ENCODE results near the gene SMIM15. TPM values are rescaled to one million over a fixed set of nuclear protein-coding genes. Genes with fewer than 3 reads are reported as not detected.

SMIM15 gene
- total and polyA plus RNA-seq, 2 donors (not counting 1 experiment from before 2014, with no cell fraction given), result 63.3 to 64.6 TPM

DNA sequence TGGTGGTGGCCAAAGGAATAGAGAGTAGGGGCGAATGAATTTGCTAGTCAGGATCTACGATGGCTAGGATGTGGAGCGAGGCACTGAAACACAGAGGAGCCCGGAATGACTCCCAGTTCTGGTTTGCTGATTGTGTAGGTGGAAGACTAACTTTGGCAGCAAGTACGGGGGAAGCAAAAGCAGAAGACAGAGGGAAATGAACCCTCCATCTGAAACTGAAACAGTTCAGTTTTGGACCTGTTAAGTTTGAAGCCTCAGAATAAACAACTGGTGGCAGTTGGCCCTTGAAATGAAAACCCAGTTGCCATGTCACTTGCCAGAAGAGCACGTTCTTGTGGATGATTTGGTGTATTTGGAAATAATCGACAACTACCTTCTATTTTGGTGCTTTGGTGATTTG is 15.4 kb upstream of the SMIM15 start:
- no peak for DNase-seq (ENCODE audit: low read depth in 2 of 2)

DNA sequence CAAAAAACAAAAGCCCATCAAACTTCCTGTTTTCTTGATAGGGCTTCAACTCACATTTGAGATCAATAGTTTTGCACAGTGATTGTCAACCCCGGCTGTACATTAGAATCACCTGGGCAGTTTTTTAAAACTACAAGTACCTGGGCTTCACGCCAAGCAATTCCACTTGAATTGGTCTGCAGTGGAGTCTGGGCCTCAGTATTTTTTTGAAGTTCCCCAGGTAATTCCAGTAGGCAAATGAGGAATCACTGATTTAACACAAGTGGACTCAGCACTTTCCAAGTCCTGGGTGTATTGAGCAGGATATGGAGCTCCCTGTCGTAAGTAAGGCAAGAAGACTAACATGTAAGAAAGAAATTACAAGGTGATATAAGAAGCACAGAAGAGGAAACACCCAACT is 14.8 kb upstream of the SMIM15 start:
- Histone ChIP-seq H4K20me1 (ENCODE audit: control insufficient read depth, extremely low read depth, insufficient read depth, low read length) (no peaks in the 10 kb centered on the region), H3K9me3 (ENCODE audit: control insufficient read depth, insufficient read depth, low read depth, low read length) (no peaks in the 10 kb centered on the region), H3K79me2 (ENCODE audit: control insufficient read depth, insufficient read depth, low read length) (no peaks in the 10 kb centered on the region), H3K4me1 (ENCODE audit: control insufficient read depth, extremely low read depth, insufficient read depth, low read length) (no peaks in the 10 kb centered on the region), H3K27me3 (ENCODE audit: control insufficient read depth, insufficient read depth, low read length) (no peaks in the 10 kb centered on the region), H3K4me3 (replicated peaks in 1 of 4; ENCODE audit: control extremely low read depth in 1 of 4, insufficient read depth in 1 of 4, low read depth in 3 of 4, low read length in 4 of 4) (no peak overlapping the region), H3K9ac (ENCODE audit: insufficient read depth, low read length) (no peak overlapping the region), H3K4me2 (ENCODE audit: extremely low read depth, insufficient read depth, low read length) (no peak overlapping the region), H3K36me3 (ENCODE audit: control insufficient read depth, insufficient read depth, low read length) (no peaks in the 10 kb centered on the region), H2AFZ (ENCODE audit: low read length) (no peak overlapping the region), H3K27ac (ENCODE audit: insufficient read depth, low read length) (no peak overlapping the region)
- no peak for TF ChIP-seq EZH2 (IDR thresholded peaks at IDR 0.05; ENCODE audit: low read length, missing control alignments)
- TF ChIP-seq, protein P1, sequence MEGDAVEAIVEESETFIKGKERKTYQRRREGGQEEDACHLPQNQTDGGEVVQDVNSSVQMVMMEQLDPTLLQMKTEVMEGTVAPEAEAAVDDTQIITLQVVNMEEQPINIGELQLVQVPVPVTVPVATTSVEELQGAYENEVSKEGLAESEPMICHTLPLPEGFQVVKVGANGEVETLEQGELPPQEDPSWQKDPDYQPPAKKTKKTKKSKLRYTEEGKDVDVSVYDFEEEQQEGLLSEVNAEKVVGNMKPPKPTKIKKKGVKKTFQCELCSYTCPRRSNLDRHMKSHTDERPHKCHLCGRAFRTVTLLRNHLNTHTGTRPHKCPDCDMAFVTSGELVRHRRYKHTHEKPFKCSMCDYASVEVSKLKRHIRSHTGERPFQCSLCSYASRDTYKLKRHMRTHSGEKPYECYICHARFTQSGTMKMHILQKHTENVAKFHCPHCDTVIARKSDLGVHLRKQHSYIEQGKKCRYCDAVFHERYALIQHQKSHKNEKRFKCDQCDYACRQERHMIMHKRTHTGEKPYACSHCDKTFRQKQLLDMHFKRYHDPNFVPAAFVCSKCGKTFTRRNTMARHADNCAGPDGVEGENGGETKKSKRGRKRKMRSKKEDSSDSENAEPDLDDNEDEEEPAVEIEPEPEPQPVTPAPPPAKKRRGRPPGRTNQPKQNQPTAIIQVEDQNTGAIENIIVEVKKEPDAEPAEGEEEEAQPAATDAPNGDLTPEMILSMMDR (conservative IDR thresholded peaks at IDR 0.05 in 1 of 2, IDR thresholded peaks at IDR 0.05 in 1 of 2; ENCODE audit: low read depth in 1 of 2, low read length in 2 of 2), result no peak
- no peak for DNase-seq (ENCODE audit: low read depth in 2 of 2)

More for the DNA sequence above, 15.4 kb upstream of the SMIM15 start:
- Histone ChIP-seq H3K9ac (ENCODE audit: insufficient read depth, low read length) (no peak overlapping the region), H3K4me2 (ENCODE audit: extremely low read depth, insufficient read depth, low read length) (no peak overlapping the region), H2AFZ (ENCODE audit: low read length) (no peak overlapping the region), H3K79me2 (ENCODE audit: control insufficient read depth, insufficient read depth, low read length) (no peaks in the 10 kb centered on the region), H4K20me1 (ENCODE audit: control insufficient read depth, extremely low read depth, insufficient read depth, low read length) (no peaks in the 10 kb centered on the region), H3K9me3 (ENCODE audit: control insufficient read depth, insufficient read depth, low read depth, low read length) (no peaks in the 10 kb centered on the region), H3K4me3 (replicated peaks in 1 of 4; ENCODE audit: control extremely low read depth in 1 of 4, insufficient read depth in 1 of 4, low read depth in 3 of 4, low read length in 4 of 4) (no peak overlapping the region), H3K27me3 (ENCODE audit: control insufficient read depth, insufficient read depth, low read length) (no peaks in the 10 kb centered on the region), H3K27ac (ENCODE audit: insufficient read depth, low read length) (no peak overlapping the region), H3K4me1 (ENCODE audit: control insufficient read depth, extremely low read depth, insufficient read depth, low read length) (no peaks in the 10 kb centered on the region), H3K36me3 (ENCODE audit: control insufficient read depth, insufficient read depth, low read length) (no peaks in the 10 kb centered on the region)
- TF ChIP-seq, protein P1 (conservative IDR thresholded peaks at IDR 0.05 in 1 of 2, IDR thresholded peaks at IDR 0.05 in 1 of 2; ENCODE audit: low read depth in 1 of 2, low read length in 2 of 2), result no peak
- no peak for TF ChIP-seq EZH2 (IDR thresholded peaks at IDR 0.05; ENCODE audit: low read length, missing control alignments)

DNA sequence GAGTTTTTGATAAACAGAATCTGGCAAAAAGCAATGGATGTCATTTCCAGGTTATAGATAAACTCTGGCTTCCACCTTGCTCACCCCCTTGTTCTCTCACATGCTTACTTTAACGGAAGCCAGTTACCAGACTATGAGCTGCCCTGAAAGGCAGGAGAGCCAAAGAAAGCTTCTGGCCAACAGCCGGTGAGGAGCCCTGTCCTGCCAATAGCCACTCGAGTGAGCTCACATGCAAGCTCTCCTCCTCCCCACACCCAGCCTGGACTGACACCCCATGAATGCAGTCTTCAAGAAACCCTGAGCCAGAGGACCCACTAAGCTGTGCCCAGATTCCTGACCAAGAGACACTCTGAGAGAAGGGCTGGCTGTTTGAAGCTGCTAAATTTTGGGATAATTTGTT is 14.4 kb upstream of the SMIM15 start:
- no peak overlapping the region for H3K27ac ChIP-seq (ENCODE audit: insufficient read depth, low read length)
- no peak for TF ChIP-seq EZH2 (IDR thresholded peaks at IDR 0.05; ENCODE audit: low read length, missing control alignments)
- TF ChIP-seq, protein P1 (conservative IDR thresholded peaks at IDR 0.05 in 1 of 2, IDR thresholded peaks at IDR 0.05 in 1 of 2; ENCODE audit: low read depth in 1 of 2, low read length in 2 of 2), result no peak
- H3K27me3 ChIP-seq (ENCODE audit: control insufficient read depth, insufficient read depth, low read length), result no peaks in the 10 kb centered on the region
- no peak for DNase-seq (ENCODE audit: low read depth in 2 of 2)
- H3K9ac ChIP-seq (ENCODE audit: insufficient read depth, low read length), result no peak overlapping the region
- H3K36me3 ChIP-seq (ENCODE audit: control insufficient read depth, insufficient read depth, low read length), result no peaks in the 10 kb centered on the region
- H3K79me2 ChIP-seq (ENCODE audit: control insufficient read depth, insufficient read depth, low read length), result no peaks in the 10 kb centered on the region
- no peaks in the 10 kb centered on the region for H3K4me1 ChIP-seq (ENCODE audit: control insufficient read depth, extremely low read depth, insufficient read depth, low read length)
- no peak overlapping the region for H2AFZ ChIP-seq (ENCODE audit: low read length)
- no peak overlapping the region for H3K4me2 ChIP-seq (ENCODE audit: extremely low read depth, insufficient read depth, low read length)
- no peaks in the 10 kb centered on the region for H3K9me3 ChIP-seq (ENCODE audit: control insufficient read depth, insufficient read depth, low read depth, low read length)
- H4K20me1 ChIP-seq (ENCODE audit: control insufficient read depth, extremely low read depth, insufficient read depth, low read length), result no peaks in the 10 kb centered on the region
- no peak overlapping the region for H3K4me3 ChIP-seq (replicated peaks in 1 of 4; ENCODE audit: control extremely low read depth in 1 of 4, insufficient read depth in 1 of 4, low read depth in 3 of 4, low read length in 4 of 4)
